HG03432 (cell line): Measurements from ENCODE around the gene YIF1A.
"Not testable (repeated sequence)": the region's sequence is repeated elsewhere in the genome, so short reads cannot be mapped to it uniquely, and the experiment has no call there.

Experiments
- ATAC-seq: cut with Tn5 transposase; IDR thresholded peaks from one replicate; pipeline ENCODE4 v1.9.1; 2021; ENCODE audit warnings: mild to moderate bottlenecking, moderate library complexity; ENCODE audit not compliant: unreplicated experiment

The YIF1A gene

DNA sequence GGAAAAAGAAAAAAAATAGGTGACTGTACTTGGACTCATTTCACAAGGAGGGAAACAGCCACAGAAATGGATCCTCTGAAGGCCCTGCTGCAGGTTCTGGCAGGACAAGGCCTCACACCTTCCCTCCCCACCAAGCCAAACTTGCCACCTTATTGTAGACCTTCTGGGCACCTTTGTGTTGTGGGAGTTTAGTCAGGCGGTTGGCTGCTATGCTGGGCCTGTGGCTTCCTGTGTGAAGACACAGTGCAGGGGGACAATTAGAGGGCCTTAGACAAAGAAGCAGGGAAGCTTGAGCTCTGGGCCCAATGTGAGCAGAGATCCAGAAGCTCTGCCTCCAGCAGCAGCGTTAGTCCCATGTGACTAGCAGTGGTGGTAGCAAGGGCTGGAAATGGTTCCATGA, 16.3 kb downstream of the YIF1A start:
- no peak for ATAC-seq

DNA sequence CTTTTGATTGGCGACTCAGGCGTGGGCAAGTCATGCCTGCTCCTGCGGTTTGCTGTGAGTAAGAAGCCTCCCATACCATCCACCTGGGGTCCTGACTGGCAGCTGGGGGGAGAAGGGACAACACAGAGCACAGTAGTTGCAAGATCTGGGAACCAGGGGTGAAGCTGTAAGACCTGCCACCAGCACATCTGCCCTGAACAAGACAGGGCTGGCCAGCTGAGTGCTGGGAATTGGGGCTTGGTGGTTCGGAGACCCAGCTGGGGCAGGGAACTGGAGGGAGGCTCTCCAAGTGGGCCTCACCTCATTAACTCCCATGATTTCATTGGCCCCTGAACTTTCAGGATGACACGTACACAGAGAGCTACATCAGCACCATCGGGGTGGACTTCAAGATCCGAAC, 17.1 kb downstream of the YIF1A start:
- no peak for ATAC-seq

DNA sequence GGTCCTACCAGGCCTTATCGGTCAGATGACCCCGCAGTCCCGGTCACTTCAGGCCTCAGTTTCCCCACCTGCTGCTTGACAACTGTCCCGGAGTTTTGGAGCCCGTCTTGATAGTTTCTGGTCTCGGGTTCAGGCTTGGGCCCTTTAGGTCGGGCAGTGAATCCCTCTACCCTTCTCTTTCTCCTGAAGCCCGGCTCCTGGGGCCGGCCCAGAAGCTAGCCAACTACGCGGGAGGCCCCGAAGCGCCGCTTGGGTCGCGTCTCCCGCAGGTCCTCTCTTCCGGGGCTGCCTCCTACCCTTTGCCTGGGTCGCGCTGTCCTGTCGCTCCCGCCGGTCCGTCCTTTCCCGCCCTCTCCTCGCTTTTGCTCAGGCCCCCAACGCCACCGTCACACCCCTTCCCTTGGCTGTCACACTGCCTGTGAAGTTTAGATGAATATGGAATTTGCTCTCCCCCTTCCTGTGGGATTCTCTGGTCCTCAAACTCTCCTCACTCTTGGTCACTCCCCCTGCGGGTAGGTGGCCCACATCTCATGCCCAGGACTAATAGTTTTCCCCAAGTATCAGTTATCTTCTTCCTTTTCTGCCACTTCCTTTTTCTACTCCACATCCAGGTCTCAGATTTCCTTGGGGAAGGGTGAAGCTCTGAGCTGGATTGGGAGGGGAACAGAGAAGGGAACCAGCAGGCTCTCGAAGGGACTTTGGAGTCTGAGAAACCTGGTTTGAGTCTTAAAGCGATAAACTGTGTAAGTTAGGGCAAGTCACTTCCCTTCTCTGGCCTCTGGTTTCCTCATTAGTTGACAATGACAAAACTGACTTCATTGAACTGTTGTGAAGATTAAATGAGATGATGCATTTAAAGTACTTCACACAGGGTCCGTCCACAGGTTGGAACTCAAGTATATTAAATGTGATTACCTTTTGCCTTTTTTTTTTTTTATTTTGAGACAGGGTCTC, 19.7 kb downstream of the YIF1A start:
- ATAC-seq: no peak

DNA sequence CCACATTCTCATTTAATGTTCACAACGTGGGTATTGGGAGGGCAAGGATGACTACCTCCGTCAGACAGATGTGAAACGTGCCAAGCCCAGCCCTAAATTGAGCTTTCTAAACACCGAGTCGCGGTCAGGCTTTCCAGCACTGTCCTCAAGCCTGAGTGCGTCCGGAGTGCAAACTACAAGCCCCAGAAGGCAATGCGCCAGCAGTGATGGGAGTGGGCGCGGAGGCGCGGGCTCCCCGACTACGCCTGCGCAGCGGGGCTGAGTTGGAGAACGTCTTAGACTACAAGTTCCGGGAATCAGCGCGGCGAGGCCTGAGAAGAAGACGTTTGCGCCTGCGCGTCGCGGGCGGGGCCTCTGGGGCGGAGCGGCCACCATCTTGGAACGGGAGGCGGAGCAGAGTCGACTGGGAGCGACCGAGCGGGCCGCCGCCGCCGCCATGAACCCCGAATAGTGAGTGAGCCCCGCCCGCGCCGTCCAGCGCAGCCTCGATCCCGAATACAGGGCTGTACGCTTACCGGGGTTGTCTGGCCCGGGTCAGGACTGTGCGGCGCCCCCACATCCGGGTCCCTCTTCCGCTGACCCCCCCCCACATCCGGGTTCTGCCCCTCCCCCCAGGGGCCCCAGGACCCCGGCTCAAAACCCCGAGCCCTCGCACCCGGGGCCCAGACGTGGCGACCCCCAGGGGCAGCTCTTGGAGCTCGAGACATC, 20.5 kb downstream of the YIF1A start, which contains the start of gene RAB1B:
Gene RAB1B (plus strand): TSS at position 396 of the 708 bp plus-strand sequence. CDS start 41 bp downstream, at position 437.
- peak; percentile 74 for ATAC-seq

DNA sequence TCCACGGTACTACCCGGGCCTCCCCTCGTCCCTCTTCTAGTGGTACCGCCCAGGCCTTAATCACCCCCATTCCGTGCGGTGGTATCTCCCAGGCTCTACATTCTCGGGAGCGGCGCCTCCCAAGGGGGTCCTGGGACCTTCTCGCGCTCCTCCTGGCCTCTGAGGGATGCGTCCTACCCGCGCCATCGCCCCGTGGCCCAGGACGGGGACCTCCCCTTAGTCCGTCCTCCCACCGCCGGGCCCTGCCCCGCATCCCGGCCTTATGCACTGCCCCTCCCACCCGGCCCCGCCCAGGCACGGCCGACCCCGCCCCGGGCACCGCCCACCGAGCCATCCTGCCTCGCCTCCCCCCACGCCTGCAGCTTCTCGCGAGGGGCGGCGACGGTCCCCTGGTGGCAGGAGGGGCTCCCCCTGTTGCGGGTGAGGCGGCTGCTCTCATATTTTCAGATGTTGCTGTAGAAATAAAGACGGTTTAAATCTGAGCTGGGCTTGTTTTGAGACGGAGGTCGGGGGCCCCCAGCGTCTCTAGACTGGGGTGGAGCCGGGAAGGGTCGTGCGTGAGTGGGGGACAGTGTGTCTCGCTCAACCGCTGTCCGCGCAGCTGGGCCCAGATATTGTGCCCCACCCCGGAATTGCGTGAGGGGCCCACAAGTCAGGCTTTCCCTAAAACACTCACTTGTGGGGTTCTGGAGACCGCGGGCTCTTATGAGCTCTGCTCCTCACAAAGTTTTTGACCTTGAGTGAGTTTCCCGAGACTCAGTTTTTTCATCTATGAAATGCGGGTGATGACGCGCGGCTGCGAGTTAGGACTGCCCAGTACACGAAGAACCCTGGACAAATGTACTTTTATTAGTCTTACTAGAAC, 21.3 kb downstream of the YIF1A start:
- ATAC-seq: peak; percentile 52

DNA sequence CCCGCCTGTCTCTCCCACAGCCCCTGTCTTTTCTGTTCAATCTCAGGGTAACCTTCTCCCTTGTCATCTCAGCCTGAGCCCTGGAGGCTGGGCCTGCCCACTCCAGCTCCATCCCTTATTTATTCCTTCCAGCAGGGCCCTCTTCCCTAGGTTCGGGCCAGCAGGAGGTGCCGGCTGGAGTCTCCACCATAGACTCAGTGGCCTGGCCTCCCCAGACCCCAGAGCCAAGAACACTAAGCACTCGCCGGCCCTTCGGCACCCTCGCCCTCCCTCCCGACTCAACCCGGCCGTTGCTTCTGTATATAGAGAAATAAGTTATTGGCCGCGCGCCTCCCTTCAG, 21.9 kb downstream of the YIF1A start:
- no peak for ATAC-seq

DNA sequence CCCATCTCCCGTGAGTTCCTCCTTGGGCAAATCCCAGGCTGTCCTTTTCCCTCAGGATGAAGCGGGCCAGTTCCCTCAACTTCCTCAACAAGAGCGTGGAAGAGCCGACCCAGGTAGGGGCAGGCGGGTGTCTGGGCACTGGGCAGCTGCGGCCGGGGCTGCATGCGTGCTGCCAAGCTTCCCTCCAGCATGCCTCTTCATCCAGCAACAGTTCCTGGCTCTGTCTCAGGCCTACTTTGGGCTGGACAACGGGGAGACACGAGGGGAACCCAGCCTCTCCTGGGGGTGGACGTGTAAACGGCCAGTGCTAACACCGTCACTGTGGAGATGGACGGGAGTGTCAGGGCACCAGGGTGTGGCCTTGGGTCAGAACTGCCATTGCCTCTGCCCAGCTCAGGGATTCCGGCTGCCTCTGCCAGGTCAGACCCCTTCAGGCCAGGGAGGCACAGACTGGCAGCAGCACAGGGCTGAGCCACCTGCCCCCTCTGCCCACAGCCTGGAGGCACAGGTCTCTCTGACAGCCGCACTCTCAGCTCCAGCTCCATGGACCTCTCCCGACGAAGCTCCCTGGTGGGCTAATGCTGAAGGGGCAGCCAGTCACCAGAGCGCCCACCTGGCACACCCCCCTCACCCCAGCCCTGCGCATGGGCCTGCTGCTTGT, 22.4 kb downstream of the YIF1A start:
- ATAC-seq: no peak

DNA sequence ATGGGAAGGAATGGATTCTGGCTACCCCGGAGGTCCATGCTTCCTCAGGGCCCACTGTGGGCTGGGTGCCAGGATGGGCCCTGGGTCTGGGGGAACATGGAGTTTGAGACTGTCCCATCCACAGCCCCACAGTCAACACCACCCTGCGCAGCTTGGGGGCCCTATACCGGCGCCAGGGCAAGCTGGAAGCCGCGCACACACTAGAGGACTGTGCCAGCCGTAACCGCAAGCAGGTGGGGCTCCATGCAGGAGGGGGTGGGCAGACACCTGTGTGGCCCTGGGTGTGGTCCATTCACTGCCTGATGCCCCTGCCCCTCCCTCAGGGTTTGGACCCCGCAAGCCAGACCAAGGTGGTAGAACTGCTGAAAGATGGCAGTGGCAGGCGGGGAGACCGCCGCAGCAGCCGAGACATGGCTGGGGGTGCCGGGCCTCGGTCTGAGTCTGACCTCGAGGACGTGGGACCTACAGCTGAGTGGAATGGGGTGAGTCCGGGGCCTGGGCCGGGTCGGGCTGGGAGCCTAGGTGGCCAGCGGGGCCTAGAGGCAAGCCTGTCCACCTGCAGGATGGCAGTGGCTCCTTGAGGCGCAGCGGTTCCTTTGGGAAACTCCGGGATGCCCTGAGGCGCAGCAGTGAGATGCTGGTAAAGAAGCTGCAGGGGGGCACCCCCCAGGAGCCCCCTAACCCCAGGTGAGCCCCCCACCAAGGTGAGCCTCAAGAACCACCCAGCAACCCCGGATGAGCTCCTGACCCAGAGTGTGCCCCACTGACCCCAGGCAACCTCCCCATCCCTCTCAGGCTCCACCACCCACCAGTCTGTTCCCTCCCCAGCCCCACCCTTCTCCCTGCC, 23.2 kb downstream of the YIF1A start:
- ATAC-seq: no peak

DNA sequence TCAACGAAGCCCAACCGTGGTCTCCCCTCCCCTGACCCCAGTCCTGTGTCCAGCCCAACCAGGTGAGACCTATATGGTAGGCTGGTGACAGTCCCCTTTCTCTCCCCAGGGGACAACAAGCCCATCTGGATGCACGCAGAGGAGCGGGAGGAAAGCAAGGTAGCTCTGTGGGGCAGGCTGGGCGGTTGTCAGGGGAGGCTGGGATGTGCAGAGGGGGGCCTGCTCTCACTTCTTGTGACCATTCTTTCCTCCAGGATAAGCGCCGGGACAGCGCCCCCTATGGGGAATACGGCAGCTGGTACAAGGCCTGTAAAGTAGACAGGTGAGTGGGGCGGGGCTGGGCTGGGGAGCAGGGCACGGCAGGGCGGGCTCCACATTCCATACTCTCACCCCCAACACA, 24.0 kb downstream of the YIF1A start:
- no peak for ATAC-seq

DNA sequence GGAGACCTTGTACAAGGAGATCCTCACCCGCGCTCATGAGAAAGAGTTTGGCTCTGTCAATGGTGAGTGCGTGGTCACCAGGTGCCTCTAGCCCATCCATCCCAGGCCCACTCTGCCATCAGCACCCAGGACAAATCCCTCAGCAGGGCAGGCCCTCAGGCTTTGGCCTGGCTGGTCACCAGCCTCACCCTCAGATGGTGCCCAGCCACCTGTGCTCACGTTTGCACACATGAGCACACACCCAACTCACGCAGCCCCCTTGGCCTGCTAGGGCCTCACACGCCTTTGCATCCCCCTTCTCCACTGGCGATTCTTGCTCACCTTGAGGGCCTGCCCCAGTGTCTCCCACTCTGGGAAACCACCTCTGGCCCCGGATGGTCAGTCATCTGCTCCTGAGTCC, 24.6 kb downstream of the YIF1A start:
- ATAC-seq: no peak

DNA sequence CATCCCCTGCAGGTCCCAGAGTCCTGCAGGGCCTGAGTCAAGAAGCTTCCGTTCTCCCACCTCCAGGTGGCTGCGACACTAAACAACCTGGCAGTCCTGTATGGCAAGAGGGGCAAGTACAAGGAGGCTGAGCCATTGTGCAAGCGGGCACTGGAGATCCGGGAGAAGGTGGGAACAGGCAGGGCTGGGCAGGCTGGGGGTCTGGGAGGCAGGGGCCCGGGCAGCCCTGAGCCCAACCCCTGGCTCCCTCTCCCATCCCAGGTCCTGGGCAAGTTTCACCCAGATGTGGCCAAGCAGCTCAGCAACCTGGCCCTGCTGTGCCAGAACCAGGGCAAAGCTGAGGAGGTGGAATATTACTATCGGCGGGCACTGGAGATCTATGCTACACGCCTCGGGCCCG, 25.2 kb downstream of the YIF1A start:
- no peak for ATAC-seq

DNA sequence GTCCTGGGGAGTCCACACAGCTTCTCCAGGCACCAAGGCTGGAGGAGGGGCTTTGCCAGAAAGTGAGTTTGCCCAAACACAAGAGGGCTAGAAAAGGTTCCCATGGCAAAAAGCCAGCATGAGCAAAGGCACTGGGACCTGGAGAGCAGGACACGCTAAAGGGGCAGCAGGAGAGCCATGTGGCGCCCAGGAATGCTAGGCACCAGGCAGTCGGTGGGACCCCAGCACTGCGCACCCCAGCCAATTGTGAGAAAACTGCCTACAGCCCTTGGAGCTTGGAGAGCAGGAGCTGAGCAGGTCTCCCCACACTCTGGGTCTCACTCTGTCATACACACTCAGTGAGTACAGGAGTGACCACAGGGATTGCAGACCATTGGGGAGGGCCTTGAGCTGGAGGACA, 25.7 kb downstream of the YIF1A start:
- no peak for ATAC-seq

DNA sequence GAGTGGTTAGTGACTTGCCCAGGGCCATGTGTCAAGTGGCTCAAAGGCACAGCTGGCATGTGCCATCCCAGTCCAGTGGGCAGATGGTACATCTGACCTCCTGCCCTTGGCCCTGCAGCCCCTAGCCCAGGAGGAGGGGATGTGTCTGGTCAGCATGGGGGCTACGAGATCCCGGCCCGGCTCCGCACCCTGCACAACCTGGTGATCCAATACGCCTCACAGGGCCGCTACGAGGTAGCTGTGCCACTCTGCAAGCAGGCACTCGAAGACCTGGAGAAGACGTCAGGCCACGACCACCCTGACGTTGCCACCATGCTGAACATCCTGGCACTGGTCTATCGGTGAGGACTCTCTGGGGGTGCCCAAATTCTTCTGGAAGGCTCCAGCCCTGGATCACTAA, 26.2 kb downstream of the YIF1A start:
- no peak for ATAC-seq

DNA sequence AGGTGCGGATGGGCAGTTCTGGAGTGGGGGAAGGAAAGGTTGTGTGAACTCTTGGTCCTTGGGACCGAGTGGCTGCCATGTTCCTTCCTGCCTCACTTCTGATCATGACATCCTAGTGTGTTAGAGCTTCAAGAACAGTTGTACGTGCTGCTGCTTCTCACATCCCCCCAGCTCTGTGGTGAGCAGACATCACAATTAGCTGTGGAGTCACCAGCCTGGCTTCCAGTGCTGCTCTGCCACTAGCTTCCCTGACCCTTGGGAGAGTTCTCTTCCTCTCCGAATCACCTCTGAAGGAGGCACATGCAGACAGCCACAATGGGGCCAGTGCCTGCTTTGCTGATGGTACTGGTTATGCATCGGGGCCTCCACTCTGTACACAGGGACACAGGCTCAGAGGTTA, 26.8 kb downstream of the YIF1A start:
- no peak for ATAC-seq

DNA sequence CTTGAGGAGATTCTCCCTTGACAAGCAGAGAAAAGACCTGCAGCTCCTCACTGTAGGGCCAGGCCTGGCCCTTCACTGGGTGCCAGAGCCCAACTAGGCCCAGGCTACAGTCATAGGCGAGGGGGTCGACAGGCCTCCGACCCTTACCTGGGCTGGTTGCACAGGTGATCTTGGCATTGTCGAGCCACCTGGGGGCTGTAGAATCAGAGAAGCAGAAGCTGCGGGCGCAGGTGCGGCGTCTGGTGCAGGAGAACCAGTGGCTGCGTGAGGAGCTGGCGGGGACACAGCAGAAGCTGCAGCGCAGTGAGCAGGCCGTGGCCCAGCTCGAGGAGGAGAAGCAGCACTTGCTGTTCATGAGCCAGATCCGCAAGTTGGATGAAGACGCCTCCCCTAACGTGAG, 27.4 kb downstream of the YIF1A start:
- ATAC-seq: no peak

DNA sequence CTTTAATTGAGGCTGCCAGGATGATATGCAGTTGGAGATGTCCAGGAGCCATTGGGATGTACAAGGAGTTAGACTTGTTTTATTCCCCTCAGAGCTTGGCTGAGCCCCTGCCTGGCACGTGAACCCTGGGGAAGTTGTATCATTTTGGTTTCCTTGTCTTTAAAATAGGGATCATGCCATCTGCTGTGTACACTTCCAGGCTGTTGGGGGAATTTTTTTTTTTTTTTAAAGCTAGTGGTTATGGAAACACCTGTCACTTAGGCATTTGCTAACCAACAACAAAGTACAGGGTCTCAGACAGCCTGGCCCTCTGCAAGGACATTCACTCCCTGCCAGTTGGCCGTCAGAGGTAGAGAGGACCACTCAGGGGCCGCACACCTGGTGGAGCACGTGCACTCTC, 29.0 kb downstream of the YIF1A start:
- ATAC-seq: no peak

DNA sequence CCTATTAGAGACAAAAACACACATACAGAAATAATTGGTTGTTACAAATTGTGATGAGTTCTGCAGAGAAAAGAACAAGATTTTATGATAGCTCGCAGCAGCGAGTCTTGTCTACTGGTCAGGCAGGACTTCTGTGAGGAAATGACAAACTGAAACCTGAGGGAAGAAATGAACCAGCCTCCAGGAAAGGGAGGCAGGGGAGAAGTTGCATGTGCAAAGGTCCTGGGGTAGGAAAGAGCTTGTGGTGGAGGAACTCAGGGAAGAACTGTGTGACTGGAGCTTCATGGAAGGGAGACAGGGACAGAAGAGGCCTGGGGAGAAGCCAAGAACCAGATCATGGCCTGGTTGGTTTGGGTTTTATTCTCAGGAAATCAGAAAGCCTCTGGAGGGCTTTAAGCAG, 29.7 kb downstream of the YIF1A start:
- no peak for ATAC-seq

DNA sequence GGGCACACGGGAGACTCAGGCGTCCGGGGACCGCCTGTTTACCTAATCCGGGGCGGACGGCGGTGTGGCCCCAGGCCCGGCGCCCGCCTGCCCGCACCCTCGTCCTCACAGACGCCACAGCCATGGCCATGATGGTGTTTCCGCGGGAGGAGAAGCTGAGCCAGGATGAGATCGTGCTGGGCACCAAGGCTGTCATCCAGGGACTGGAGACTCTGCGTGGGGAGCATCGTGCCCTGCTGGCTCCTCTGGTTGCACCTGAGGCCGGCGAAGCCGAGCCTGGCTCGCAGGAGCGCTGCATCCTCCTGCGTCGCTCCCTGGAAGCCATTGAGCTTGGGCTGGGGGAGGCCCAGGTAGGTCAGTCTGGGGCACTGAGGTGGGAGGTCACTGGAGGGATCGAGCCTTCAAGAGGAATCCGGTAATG, 30.5 kb downstream of the YIF1A start:
- no peak for ATAC-seq

DNA sequence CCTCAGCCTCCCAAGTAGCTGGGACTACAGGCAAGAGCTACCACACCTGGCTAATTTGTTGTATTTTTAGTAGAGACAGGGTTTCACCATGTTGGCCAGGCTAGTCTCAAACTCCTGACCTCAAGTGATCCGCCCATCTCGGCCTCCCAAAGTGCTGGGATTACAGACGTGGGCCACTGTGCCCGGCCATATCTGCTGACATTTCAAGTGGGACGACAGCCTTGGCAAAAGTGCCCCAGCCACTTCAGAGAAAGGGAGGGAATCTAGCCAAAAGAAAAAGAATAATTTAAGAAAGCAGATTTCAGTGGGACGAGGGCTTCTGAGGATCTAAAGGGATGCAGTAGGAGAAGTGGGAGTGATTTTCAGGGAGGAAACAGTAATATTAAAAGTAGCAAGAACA, 35.9 kb downstream of the YIF1A start:
- ATAC-seq: not testable (repeated sequence)

DNA sequence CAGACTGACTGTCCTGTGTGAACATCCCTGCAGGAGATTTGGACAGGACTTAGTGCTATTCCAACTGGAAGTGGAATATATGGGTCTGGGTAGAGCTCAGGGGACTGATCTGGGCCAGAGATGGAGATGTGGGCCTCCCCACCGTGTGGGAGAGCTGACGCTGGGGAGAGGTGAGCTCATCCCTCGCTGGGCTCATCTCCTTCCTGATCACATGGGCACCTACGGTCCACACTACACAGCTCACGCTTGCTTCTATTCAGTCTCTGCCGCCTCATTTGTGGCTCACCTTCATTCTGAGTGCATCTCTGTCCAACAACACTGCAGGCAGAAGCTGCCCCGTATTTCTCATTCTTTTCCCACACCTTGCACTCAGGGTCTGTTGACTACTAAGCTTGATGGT, 37.1 kb downstream of the YIF1A start:
- ATAC-seq: no peak
